Astrocyte (in vitro differentiated cells and primary cell): ENCODE data around the gene NRIP3. TPM values are rescaled to one million over a fixed set of nuclear protein-coding genes. Genes with fewer than 3 reads are reported as not detected.

Experiments
- DNase-seq: peaks from one replicate; pipeline ENCODE4 v3.0.0-alpha.2; 2010; ENCODE audit warnings: low read depth
- FAIRE-seq: peaks from 2 replicates; lab custom pipeline; 2011; peaks lifted over from hg19 to GRCh38; lab: Jason Lieb, UNC
- H2AFZ ChIP-seq: 2 replicates; pipeline ENCODE4 v1.6.0; 2012; ENCODE audit warnings: low read depth, low read length, inconsistent platforms
- H3K27ac ChIP-seq: 2 replicates; pipeline ENCODE4 v1.5.1; 2011; ENCODE audit warnings: low read depth, low read length, inconsistent platforms
- H3K27me3 ChIP-seq: 2 replicates; pipeline ENCODE4 v1.6.0; 2011; ENCODE audit warnings: low read length, inconsistent platforms; ENCODE audit not compliant: insufficient read depth
- H3K36me3 ChIP-seq: 2 replicates; pipeline ENCODE4 v1.5.1; 2011; ENCODE audit warnings: low read length, inconsistent platforms; ENCODE audit not compliant: insufficient read depth
- H3K4me1 ChIP-seq: 2 replicates; pipeline ENCODE4 v1.5.1; 2011; ENCODE audit warnings: low read length, inconsistent platforms; ENCODE audit not compliant: insufficient read depth
- H3K4me2 ChIP-seq: 2 replicates; pipeline ENCODE4 v1.6.0; 2012; ENCODE audit warnings: low read length, inconsistent platforms
- H3K4me3 ChIP-seq: 2 replicates; pipeline ENCODE4 v1.5.1; 2011; ENCODE audit warnings: low read depth, mild to moderate bottlenecking, low read length, inconsistent platforms; ENCODE audit not compliant: insufficient read depth
- H3K79me2 ChIP-seq: 2 replicates; pipeline ENCODE4 v1.6.0; 2012; ENCODE audit warnings: mild to moderate bottlenecking, low read length, inconsistent platforms; ENCODE audit not compliant: insufficient read depth
- H3K9ac ChIP-seq: 2 replicates; pipeline ENCODE4 v1.6.0; 2012; ENCODE audit warnings: mild to moderate bottlenecking, low read length, inconsistent platforms
- H3K9me3 ChIP-seq: 2 replicates; pipeline ENCODE4 v1.5.1; 2012; ENCODE audit warnings: low read depth, mild to moderate bottlenecking, low read length, inconsistent platforms; ENCODE audit not compliant: insufficient read depth
- H4K20me1 ChIP-seq: 2 replicates; pipeline ENCODE4 v1.6.0; 2012; ENCODE audit warnings: low read length, inconsistent platforms; ENCODE audit not compliant: insufficient read depth
- H3K27ac Mint-ChIP-seq: one replicate; pipeline ENCODE4 v1.8.0; 2021; ENCODE audit warnings: mild to moderate bottlenecking, mixed read lengths; ENCODE audit not compliant: unreplicated experiment
- H3K27me3 Mint-ChIP-seq: one replicate; pipeline ENCODE4 v1.8.0; 2021; ENCODE audit warnings: low read depth, mixed read lengths; ENCODE audit not compliant: unreplicated experiment
- H3K36me3 Mint-ChIP-seq: one replicate; pipeline ENCODE4 v1.8.0; 2021; ENCODE audit warnings: low read depth, mixed read lengths; ENCODE audit not compliant: unreplicated experiment
- H3K4me1 Mint-ChIP-seq: one replicate; pipeline ENCODE4 v1.8.0; 2021; ENCODE audit warnings: low read depth, mixed read lengths; ENCODE audit not compliant: unreplicated experiment
- H3K4me3 Mint-ChIP-seq: one replicate; pipeline ENCODE4 v1.8.0; 2021; ENCODE audit warnings: mild to moderate bottlenecking, moderate library complexity, mixed read lengths; ENCODE audit not compliant: unreplicated experiment
- H3K9me3 Mint-ChIP-seq: one replicate; pipeline ENCODE4 v1.8.0; 2021; ENCODE audit warnings: mild to moderate bottlenecking, mixed read lengths; ENCODE audit not compliant: unreplicated experiment
- CTCF ChIP-seq: IDR thresholded peaks from 2 replicates; pipeline ENCODE4 v1.5.1; 2011; ENCODE audit warnings: low read depth, mild to moderate bottlenecking, inconsistent platforms, low read length, moderate library complexity; ENCODE audit not compliant: insufficient read depth
- EZH2 ChIP-seq: IDR thresholded peaks from 2 replicates; pipeline ENCODE4 v1.6.1; 2012; ENCODE audit warnings: mild to moderate bottlenecking, low read length, inconsistent platforms; ENCODE audit not compliant: insufficient read depth
- total RNA-seq: library from RNA; stranded (reverse); gene quantifications from 2 replicates; pipeline ENCODE4 v1.2.1, GENCODE V29; 2021

Gene NRIP3
- total RNA-seq, 1 donor from 2014 or later, result 11.6 TPM

- Mint-ChIP-seq H3K36me3 (peaks cover 10% of the 10 kb centered on the region), H3K4me3 (no peak overlapping the region), H3K27ac (no peak overlapping the region), H3K4me1 (no peaks in the 10 kb centered on the region), H3K9me3 (peaks cover 4% of the 10 kb centered on the region), H3K27me3 (peaks cover 3% of the 10 kb centered on the region)
- Histone ChIP-seq H3K27ac (no peak overlapping the region), H2AFZ (no peak overlapping the region), H3K79me2 (no peaks in the 10 kb centered on the region), H3K9ac (no peak overlapping the region), H3K4me2 (no peak overlapping the region), H3K4me3 (no peak overlapping the region), H3K9me3 (no peaks in the 10 kb centered on the region), H3K4me1 (no peaks in the 10 kb centered on the region), H3K36me3 (no peaks in the 10 kb centered on the region), H3K27me3 (no peaks in the 10 kb centered on the region), H4K20me1 (no peaks in the 10 kb centered on the region)
- no peak for TF ChIP-seq CTCF
- no peak for TF ChIP-seq EZH2
- DNase-seq (no peak), FAIRE-seq (no peak)
Observed at GRCh38 chr11:9042488-9042887, 38.7 kb upstream of the NRIP3 start.

GRCh38 chr11:9041747-9042146, 37.9 kb upstream of the NRIP3 start:
- H3K4me3 ChIP-seq, result no peak overlapping the region
- Mint-ChIP-seq H3K27me3 (no peaks in the 10 kb centered on the region), H3K27ac (no peak overlapping the region), H3K4me3 (no peak overlapping the region), H3K4me1 (no peaks in the 10 kb centered on the region), H3K36me3 (peaks cover 10% of the 10 kb centered on the region), H3K9me3 (peaks cover 4% of the 10 kb centered on the region)
- no peak overlapping the region for H3K27ac ChIP-seq
- H3K9ac ChIP-seq, result no peak overlapping the region
- no peaks in the 10 kb centered on the region for H3K79me2 ChIP-seq
- DNase-seq (no peak), FAIRE-seq (no peak)
- TF ChIP-seq EZH2 (no peak), CTCF (no peak)
- no peaks in the 10 kb centered on the region for H3K9me3 ChIP-seq
- no peak overlapping the region for H3K4me2 ChIP-seq
- no peaks in the 10 kb centered on the region for H3K4me1 ChIP-seq
- H3K27me3 ChIP-seq, result no peaks in the 10 kb centered on the region
- no peaks in the 10 kb centered on the region for H4K20me1 ChIP-seq
- no peaks in the 10 kb centered on the region for H3K36me3 ChIP-seq
- no peak overlapping the region for H2AFZ ChIP-seq

GRCh38 chr11:9040410-9040809, 36.6 kb upstream of the NRIP3 start:
- no peak overlapping the region for H3K4me3 Mint-ChIP-seq
- FAIRE-seq, result no peak
- H3K27ac ChIP-seq, result no peak overlapping the region

More at GRCh38 chr11:9040410-9040809, 36.6 kb upstream of the NRIP3 start:
- H3K4me1 Mint-ChIP-seq, result no peaks in the 10 kb centered on the region
- H3K9me3 ChIP-seq, result no peaks in the 10 kb centered on the region
- no peaks in the 10 kb centered on the region for H4K20me1 ChIP-seq
- no peak for TF ChIP-seq EZH2
- TF ChIP-seq CTCF, result no peak
- no peaks in the 10 kb centered on the region for H3K4me1 ChIP-seq
- H3K36me3 ChIP-seq, result no peaks in the 10 kb centered on the region
- H3K9ac ChIP-seq, result no peak overlapping the region
- no peak overlapping the region for H3K4me3 ChIP-seq
- H3K27ac Mint-ChIP-seq, result no peak overlapping the region
- H3K27me3 Mint-ChIP-seq, result no peaks in the 10 kb centered on the region
- no peaks in the 10 kb centered on the region for H3K79me2 ChIP-seq
- peaks cover 10% of the 10 kb centered on the region for H3K36me3 Mint-ChIP-seq
- H3K9me3 Mint-ChIP-seq, result peaks cover 4% of the 10 kb centered on the region
- no peaks in the 10 kb centered on the region for H3K27me3 ChIP-seq
- DNase-seq, result no peak
- no peak overlapping the region for H3K4me2 ChIP-seq
- no peak overlapping the region for H2AFZ ChIP-seq
